Measurements from ENCODE around the gene SNAP91.
"Not testable (repeated sequence)": the region's sequence is repeated elsewhere in the genome, so short reads cannot be mapped to it uniquely, and the experiment has no call there.

Gene SNAP91, protein sequence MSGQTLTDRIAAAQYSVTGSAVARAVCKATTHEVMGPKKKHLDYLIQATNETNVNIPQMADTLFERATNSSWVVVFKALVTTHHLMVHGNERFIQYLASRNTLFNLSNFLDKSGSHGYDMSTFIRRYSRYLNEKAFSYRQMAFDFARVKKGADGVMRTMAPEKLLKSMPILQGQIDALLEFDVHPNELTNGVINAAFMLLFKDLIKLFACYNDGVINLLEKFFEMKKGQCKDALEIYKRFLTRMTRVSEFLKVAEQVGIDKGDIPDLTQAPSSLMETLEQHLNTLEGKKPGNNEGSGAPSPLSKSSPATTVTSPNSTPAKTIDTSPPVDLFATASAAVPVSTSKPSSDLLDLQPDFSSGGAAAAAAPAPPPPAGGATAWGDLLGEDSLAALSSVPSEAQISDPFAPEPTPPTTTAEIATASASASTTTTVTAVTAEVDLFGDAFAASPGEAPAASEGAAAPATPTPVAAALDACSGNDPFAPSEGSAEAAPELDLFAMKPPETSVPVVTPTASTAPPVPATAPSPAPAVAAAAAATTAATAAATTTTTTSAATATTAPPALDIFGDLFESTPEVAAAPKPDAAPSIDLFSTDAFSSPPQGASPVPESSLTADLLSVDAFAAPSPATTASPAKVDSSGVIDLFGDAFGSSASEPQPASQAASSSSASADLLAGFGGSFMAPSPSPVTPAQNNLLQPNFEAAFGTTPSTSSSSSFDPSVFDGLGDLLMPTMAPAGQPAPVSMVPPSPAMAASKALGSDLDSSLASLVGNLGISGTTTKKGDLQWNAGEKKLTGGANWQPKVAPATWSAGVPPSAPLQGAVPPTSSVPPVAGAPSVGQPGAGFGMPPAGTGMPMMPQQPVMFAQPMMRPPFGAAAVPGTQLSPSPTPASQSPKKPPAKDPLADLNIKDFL

DNA sequence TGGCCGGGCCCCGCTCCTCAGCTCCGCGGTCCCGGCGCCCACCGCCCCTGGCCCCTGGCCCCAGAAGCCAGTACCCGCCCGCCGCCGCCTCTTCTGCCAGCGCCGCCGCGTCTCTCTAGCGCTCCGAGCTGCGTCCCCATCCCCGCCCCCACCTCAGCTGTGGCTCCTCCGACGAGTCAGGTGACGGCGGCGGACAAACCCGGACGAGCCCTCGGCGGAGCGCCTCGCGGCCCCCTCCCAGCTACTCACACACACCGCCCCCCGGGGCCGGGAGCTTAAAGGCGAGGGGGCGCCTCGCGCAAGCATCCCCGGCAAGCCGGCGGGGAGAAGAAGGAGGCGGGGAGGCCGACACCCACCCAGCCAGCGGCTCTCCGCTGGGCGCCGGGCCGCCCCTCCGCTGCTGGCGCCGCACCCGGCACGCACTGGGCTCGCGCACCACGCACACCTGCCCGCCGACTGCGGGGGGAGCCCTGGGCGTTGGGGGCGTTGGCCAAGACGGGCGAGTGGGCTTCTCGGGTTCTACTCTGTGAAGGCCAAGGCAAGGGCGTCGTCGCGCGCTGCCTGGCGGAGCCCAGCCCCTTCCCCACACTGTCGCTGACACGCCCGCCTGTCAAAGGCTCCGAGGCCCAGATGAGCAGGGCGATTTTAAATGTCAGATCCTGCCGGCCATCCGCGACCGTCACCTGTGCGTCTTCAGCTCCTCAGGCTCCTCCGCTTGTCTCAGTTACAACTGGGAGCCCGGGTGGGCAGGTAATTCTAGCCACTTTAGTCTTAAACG, at the start of gene SNAP91:
SNAP91 (minus strand) TSS at position 132 of the 778 bp plus-strand sequence. CDS start 1,174 bp downstream, outside the sequence.
- DNase-seq, result no peak

DNA sequence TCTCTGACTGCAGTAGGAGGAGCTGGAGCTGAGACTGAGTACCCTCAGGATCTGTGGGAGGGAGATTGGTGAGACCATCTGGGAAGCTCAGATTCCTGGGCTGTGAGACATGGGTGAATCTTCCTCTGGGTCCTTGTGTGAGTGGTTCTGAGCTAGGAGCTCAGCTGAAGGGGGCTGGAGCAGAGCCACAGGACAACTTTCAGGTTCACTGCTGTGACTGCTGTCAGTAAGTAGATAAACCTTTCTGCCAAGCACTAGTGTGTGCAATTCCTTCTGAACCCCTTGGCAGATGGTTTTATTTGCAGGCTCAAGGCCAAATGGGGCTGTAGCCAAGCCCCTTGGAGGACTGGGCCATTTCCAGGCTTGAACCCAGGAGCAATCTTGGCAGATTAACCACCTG, 49.6 kb upstream of the SNAP91 start:
- no peak for DNase-seq

DNA sequence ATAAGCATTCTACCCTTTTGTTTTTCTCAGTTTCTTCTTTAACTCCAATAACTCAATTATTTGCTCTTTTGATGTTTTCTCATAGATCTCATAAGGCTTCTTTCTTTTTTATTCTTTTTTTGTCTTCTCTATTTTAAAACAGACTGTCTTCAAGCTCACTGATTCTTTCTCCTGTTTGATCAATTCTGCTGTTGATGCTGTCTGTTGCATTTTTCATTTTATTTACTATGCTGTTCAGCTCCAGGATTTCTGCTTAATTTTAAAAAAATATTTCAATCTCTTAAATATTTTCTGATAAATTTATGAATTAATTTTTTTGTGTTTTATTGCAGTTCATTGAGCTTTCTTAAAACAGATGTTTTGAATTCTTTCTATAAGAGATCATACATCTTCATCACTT, 48.1 kb upstream of the SNAP91 start:
- DNase-seq, result no peak

DNA sequence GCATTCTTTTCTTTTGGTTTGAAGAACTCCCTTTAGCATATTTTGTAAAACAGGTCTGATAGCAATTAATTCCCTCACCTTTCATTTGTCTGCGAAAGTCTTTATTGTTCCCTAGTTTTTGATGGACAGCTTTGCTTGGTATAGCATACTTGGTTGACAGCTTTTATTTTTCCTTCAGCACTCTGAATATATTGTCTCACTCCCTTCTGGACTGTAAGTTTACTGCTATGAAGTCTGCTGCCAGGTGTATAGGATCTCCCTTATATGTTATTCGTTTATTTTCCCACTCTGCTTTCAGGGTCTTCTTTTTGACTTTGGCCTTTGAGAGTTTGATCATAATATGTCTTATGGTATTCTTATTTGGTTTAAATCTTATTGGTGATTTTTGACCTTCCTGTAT, 47.7 kb upstream of the SNAP91 start:
- no peak for DNase-seq

DNA sequence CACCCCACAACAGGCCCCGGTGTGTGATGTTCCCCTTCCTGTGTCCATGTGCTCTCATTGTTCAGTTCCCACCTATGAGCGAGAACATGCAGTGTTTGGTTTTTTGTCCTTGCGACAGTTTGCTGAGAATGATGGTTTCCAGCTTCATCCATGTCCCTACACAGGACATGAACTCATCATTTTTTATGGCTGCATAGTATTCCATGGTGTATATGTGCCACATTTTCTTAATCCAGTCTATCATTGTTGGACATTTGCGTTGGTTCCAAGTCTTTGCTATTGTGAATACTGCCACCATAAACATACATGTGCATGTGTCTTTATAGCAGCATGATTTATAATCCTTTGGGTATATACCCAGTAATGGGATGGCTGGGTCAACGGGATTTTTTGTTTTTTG, 43.5 kb upstream of the SNAP91 start:
- DNase-seq, result not testable (repeated sequence)

DNA sequence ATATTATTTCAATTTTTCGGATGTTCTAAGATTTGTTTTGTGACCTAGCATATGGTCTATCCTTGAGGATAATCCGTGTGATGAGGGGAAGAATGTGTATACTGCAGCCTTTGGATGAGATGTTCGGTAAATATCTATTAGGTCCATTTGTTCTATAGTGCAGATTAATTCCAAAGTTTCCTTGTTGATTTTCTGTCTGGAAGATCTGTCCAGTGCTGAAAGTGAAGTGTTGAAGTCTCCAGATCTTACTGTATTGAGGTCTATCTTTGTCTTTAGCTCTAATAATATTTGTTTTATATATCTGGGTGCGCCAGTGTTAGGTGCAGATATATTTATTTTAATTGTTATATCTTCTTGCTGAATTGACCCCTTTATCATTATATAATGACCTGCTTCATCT, 32.2 kb upstream of the SNAP91 start:
- DNase-seq, result no peak

DNA sequence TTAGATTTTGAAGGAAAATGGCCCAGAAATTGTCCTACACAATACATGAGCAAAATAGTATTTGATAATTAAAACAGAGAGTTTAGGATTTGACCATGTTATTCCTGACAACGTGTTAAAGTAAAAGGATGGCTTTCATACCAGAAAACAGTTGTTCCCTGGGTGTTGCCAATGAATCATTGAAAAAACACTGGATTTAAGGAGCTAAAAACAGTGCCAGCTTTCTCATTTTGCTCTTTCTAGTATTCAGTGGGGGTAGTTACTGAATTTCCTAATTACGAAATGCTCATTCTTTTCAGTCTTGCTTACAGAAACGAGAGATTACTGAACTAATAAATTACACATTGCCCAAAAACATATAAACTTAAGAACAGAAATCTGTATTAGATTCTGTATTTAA, 26.6 kb upstream of the SNAP91 start:
- DNase-seq, result no peak

DNA sequence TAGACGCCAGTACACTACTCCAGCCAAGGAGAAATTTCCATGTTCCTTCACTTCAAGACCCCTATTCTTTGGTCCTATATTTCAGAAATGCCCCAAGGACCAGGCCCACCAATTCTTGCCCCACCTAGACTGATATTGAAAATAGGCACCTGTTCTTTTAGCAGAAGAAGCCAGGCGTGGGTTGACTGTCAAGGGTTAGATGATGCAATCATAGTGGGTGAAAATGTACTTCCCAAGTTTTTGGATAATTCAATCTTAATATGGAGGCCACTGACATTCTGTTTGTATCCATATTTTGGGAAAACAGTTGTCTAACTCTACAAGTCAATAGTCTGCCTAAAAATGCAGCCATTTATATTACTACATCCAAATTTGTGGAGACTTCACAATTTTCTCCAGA, 21.0 kb upstream of the SNAP91 start:
- DNase-seq, result no peak

DNA sequence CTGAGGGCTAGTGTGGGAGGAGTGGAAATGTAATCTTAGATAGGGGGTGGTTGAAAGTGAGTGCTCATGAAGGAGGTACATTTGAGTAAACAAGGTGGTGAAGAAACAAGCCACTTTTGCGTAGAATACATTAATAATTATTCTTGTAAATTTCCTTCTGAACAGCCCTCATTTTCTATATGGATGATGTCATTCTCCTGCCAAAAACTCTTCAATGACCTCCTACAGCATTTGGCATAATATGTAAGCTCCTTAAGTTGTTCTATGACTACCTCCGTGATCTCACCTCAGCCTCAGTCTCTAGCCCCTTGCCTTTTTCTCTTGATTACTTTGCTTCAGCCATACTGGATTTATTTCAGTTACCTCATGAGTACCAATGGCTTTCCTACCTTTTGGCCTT, 14.0 kb upstream of the SNAP91 start:
- DNase-seq, result no peak

DNA sequence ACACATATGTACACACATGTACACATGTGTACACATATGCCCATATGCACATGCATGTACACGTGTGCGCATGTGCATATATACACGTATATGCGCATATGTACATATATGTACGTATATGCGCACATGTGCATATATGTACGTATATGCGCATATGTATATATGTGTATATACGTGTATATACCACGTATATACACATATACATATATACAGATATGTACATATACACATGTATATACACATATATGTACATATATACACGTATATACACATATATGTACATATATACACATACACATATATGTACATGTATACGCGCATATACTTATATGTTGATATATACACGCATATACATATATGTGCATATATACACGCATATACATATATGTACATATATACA, 8.9 kb upstream of the SNAP91 start:
- no peak for DNase-seq

DNA sequence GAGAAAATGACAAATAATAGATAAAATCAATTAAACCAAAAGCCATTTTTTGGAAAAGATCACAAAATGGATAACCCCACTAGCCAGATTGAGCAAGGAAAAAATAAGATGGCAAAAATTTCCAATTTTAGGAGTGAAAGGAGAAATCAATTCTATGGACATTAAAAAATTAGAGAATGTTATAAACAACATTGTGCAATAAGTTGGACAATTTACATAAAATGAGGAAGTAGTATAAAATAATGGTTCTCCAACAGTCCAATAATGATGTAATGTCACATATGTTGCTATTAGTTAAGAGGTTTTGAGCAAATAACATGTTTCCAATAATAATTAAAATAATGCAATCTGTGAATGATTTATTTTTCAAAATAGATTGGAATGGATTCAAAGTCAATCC, 3.1 kb upstream of the SNAP91 start:
- no peak for DNase-seq

DNA sequence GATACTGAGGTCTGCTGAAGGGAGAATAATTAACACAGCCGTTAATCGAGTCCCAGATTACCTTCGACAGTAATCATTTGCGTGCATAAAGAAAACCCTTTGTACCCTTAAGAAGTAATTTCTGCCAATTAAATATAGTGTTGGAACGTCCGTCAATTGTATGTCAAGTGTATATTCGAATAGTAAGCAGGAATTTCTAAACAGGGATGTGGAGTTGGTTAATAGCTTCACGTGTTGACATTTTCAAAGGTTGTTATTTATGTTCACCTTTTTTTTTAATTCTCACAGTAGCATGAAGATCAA, 798 bp upstream of the SNAP91 start:
- no peak for DNase-seq

DNA sequence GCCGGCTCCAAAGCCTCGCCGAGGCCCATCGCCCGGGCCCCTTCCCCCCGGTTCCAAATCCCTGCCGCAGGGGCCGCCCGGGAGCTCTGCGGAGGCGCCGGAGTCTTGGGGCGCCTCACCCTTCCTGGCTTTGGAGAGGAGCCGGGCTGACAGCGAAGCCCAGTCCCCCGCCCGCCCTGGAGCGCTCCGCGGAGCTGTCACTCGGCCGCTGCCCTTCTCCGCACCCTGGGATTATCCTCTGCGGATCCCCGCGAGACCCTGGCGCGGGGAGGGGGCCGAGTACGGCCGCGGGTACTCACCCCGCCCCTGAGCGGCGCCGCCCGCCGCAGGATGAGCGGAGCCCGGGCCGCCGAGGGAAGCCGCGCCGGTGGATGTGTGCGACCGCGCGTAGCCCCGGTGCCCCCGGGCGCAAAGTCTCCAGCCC, 343 bp downstream of the SNAP91 start:
- DNase-seq, result no peak

DNA sequence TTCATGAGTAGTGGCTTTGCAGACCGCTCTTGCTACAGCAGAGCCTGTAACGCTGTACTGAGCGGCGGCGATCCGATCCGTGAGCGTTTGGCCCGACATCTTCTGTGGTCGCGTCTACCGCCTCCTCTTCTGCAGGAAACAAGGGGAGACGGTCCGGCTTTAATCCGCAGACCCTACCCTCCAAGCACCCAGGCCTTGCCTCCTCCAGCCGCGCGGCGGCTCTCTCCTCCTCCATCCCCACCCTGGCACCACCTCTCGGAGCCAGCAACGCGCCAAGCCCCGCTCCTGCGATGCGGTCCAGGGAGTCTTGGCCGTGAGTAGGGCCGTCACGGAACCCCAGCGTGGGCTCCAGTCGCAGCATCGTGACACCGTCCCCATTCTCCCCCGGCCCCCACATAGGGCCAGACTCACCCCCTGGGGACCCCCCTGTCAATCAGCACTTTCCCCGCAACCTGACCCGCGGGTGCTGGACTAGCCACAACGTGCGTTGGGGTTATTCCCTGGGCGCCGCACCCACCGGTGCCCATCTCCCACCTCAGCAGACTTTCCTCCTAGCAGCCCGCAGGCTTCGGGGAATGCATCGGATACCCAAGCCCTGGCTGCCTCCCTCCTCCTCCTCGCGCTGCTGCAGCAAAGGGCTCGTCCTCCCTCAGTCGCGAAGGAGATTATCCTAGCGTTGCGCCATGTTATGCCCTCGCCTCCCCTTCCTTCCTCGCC, 914 bp downstream of the SNAP91 start:
- DNase-seq, result no peak

DNA sequence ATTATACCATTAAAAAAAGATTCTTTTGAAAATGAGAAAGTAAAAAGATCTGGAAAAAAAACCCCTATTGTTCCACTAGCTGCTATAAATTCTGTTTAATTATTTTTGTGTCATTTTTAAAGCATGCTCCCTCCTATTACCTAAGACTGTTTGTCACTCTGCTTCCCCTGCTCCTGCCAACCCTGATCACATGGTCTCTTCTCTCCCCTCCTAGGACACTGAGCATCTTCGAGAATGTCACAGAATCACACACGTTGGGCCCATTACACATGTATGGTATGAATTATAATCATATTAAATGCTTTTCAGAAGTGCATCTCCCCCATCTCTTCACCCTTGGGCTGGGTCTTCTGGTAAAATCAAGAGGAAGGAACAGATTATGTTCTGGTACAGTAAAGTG, 6.2 kb downstream of the SNAP91 start:
- no peak for DNase-seq

DNA sequence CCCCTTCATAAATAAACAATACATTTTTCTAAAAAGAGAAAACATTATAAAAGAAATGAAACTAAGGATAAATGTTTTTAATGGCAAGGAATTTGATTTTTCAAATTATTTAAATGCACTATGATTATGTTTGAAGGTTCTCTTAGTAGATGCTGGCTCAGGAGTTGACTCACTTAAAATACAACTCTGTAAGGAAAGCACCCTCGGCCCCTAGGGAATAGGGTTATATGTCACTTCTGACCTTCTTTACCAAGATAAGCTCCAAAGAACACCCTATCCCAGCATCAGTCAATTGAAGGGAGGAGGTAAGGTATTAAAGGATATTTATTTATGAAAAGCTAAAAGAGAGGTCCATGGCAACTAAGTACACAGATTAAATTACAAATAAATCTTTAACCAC, 6.8 kb downstream of the SNAP91 start:
- DNase-seq, result no peak

DNA sequence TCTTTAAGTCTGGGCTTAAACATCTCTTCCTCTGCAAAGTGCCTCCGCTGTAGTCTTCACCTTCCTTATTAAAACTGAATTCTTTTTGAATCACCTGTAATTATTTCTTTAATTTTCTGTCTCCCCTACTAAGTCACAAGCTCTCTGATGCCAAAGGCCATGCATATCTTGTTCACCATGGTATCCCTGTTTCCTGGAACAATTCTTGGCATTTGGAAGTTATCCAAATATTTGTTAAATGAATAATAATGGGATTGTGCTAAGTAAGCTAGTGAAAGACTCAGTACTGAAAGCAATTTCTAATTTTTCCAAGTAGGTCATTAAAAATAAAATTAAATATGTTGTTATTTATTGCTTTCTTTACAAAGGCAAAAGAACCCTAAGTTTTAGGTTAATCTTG, 12.2 kb downstream of the SNAP91 start:
- no peak for DNase-seq

DNA sequence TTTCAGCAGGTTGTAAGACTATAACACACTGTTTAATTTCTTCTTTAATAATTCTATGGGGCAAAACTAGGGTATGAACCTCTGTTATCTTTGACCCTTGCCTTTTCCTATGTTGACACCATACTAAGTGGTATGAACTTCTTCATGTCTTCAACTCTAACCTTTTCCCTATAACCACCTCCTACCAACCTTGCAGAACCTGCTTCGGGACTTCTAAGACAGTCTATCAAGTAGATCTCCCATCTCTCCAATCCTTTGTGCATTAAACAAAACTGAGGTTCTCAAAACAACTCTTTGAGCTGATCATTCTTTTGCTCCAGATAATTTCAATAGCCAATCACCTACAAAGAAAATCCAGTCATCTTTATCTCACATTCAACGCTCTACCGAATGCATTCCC, 23.4 kb downstream of the SNAP91 start:
- no peak for DNase-seq

DNA sequence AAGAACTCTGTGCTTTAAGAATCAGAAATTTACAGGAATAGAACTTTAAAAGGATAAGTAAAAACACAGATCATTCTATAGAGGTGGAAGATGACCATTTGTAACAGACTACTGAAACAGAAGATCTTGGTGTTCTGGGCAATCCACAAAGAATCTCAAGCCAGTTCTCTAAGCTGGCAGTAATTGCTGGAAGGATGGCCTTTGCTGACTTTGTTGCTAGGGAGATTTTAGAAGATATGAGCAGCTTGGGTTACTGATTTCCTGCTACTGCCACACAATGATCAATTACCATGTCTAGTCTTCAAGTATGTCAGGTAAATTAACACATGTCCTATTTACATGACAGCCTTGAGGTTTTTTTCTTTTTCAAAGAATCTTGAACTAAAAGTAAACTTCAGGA, 31.1 kb downstream of the SNAP91 start:
- DNase-seq, result no peak

DNA sequence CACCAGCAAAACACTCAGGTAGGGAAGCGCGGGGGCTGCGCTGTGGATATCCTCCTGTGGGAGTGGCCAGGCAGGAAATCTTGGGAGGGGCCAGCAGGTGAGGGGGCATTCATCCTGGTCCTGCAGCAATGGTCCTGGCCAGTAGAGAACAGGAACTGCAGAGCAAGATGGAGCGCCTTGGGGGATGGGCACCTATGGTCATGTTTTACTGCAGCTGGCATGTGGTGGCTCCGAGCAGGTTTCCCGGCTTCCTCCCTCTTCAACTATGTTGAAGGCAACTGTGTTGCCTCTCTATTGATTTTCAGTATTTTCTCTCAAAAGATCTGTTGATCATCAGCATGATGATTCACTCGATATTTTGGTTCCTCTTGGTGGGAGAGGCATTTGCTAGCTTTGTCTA, 70.9 kb downstream of the SNAP91 start:
- no peak for DNase-seq

DNA sequence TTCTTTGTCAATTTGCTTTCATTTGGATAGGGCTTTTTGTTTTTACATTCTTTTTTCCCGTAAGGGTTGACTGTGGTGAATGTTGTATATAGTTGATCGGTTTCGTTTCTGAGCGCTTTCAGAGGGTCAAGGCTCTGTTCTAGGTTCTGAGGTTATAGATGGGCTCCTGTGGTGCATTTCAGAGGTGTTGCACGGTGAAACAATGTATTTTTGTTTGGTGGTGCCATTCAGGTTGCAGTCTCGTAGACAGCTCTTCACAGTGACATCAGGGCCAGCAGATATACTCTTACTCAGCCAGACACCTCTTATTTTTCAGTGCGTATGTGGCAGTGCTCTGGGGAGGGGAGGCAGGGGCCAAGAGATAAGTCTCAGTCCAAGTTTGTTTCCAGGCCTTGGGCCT, 72.1 kb downstream of the SNAP91 start:
- DNase-seq, result no peak

DNA sequence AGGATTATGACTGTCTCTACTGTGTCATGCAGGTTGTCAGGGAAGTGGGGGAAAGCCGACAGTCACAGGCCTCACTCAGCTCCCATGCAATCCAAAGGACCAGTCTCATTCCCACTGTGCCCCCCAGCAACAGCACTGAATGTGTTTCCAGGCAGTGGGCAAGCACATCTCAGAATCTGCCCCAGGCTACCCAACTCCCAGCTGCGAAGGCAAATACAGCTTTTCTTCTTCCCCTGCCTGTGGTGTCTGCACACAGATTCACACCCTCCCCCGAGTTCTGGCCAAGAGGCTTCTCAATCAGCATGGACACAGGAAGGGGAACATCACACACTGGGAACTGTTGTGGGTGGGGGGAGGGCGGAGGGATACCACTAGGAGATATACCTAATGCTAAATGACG, 75.3 kb downstream of the SNAP91 start:
- no peak for DNase-seq

DNA sequence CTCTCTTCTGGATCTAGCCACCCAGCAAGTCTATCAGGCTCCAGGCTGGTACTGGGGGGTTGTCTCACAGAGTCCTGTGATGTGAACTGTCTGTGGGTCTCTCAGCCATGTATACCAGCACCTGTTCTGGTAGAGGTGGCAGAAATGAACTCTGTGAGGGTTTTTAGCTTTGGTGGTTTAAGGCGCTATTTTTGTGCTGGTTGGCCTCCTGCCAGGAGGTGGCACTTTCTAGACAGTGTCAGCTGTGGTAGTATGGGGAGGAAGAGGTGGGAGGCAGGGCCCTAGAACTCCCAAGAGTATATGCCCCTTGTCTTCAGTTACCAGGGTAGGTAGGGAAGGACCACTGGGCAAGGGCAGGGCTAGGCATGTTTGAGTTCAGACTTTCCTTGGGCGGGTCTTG, 75.8 kb downstream of the SNAP91 start:
- DNase-seq, result no peak
